ENCODE results near the gene PDCL2. TPM values are rescaled to one million over a fixed set of nuclear protein-coding genes. Genes with fewer than 3 reads are reported as not detected.

The PDCL2 gene
- total and polyA plus RNA-seq, 9 of the 15 experiments (the other 6 are each of a cell fraction or from before 2014, with no cell fraction given): 0.62 to 2.5 (median 1.2) TPM

GRCh38 chr4:55636656-55636999 is 44.6 kb upstream of the PDCL2 start (continued):
- TF ChIP-seq, protein P1, sequence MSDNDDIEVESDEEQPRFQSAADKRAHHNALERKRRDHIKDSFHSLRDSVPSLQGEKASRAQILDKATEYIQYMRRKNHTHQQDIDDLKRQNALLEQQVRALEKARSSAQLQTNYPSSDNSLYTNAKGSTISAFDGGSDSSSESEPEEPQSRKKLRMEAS (CRISPR knock-in tag; IDR thresholded peaks at IDR 0.05): no peak
- TF ChIP-seq, protein P2, sequence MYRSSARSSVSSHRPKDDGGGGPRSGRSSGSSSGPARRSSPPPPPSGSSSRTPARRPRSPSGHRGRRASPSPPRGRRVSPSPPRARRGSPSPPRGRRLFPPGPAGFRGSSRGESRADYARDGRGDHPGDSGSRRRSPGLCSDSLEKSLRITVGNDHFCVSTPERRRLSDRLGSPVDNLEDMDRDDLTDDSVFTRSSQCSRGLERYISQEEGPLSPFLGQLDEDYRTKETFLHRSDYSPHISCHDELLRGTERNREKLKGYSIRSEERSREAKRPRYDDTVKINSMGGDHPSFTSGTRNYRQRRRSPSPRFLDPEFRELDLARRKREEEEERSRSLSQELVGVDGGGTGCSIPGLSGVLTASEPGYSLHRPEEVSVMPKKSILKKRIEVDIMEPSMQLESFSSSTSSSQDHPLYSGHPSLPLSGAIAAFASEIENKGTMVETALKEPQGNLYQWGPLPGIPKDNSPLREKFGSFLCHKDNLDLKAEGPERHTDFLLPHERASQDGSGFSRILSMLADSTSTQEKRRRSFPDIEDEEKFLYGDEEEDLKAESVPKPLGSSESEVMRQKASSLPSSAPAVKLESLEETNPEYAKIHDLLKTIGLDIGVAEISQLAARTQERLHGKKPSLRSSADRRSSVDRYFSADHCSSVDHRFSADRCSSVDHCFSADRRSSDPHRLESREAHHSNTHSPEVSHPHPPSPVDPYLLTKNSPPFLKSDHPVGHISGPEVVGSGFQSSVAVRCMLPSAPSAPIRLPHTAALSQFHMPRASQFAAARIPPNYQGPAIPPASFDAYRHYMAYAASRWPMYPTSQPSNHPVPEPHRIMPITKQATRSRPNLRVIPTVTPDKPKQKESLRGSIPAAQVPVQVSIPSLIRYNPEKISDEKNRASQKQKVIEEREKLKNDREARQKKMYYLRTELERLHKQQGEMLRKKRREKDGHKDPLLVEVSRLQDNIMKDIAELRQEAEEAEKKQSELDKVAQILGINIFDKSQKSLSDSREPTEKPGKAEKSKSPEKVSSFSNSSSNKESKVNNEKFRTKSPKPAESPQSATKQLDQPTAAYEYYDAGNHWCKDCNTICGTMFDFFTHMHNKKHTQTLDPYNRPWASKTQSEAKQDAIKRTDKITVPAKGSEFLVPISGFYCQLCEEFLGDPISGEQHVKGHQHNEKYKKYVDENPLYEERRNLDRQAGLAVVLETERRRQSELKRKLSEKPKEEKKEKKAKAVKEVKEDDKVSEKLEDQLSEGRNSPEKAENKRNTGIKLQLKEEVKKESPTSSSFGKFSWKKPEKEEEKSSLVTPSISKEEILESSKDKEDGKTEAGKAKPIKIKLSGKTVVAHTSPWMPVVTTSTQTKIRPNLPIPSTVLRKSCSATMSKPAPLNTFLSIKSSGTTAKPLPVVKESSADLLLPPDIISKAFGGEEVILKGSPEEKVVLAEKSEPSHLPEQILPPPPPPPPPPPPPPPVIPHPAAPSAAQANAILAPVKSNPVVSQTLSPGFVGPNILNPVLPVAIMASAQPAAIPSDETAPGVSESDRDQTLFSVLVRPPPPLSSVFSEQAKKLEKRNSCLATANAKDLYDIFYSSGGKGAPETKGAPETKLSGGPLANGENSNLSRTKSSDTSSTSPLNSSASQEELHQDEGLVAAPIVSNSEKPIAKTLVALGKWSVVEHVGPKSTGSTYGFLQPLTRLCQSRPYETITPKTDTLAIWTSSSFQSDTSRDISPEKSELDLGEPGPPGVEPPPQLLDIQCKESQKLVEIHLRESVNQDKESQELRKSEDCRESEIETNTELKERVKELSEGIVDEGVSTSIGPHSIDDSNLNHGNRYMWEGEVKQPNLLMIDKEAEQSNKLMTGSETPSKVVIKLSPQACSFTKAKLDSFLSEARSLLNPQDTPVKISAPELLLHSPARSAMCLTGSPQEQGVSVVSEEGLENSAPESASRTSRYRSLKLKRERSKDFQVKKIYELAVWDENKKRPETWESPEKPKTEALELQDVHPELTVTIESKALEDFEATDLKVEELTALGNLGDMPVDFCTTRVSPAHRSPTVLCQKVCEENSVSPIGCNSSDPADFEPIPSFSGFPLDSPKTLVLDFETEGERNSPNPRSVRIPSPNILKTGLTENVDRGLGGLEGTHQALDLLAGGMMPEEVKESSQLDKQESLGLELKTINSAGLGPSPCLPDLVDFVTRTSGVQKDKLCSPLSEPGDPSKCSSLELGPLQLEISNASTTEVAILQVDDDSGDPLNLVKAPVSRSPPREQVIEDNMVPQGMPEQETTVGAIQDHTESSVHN (IDR thresholded peaks at IDR 0.05; ENCODE audit: borderline replicate concordance in 1 of 2, low read depth in 1 of 2): no peak
- TF ChIP-seq, protein P3, sequence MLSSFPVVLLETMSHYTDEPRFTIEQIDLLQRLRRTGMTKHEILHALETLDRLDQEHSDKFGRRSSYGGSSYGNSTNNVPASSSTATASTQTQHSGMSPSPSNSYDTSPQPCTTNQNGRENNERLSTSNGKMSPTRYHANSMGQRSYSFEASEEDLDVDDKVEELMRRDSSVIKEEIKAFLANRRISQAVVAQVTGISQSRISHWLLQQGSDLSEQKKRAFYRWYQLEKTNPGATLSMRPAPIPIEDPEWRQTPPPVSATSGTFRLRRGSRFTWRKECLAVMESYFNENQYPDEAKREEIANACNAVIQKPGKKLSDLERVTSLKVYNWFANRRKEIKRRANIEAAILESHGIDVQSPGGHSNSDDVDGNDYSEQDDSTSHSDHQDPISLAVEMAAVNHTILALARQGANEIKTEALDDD (IDR thresholded peaks at IDR 0.05): no peak
- no peak for TF ChIP-seq DDX20 (tag; IDR thresholded peaks at IDR 0.05; ENCODE audit: low read depth)
- TF ChIP-seq SREBF1 (IDR thresholded peaks at IDR 0.05; ENCODE audit: borderline replicate concordance, low read depth, low read length): no peak
- TF ChIP-seq, protein P4, sequence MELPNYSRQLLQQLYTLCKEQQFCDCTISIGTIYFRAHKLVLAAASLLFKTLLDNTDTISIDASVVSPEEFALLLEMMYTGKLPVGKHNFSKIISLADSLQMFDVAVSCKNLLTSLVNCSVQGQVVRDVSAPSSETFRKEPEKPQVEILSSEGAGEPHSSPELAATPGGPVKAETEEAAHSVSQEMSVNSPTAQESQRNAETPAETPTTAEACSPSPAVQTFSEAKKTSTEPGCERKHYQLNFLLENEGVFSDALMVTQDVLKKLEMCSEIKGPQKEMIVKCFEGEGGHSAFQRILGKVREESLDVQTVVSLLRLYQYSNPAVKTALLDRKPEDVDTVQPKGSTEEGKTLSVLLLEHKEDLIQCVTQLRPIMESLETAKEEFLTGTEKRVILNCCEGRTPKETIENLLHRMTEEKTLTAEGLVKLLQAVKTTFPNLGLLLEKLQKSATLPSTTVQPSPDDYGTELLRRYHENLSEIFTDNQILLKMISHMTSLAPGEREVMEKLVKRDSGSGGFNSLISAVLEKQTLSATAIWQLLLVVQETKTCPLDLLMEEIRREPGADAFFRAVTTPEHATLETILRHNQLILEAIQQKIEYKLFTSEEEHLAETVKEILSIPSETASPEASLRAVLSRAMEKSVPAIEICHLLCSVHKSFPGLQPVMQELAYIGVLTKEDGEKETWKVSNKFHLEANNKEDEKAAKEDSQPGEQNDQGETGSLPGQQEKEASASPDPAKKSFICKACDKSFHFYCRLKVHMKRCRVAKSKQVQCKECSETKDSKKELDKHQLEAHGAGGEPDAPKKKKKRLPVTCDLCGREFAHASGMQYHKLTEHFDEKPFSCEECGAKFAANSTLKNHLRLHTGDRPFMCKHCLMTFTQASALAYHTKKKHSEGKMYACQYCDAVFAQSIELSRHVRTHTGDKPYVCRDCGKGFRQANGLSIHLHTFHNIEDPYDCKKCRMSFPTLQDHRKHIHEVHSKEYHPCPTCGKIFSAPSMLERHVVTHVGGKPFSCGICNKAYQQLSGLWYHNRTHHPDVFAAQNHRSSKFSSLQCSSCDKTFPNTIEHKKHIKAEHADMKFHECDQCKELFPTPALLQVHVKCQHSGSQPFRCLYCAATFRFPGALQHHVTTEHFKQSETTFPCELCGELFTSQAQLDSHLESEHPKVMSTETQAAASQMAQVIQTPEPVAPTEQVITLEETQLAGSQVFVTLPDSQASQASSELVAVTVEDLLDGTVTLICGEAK (IDR thresholded peaks at IDR 0.05): peak; percentile 55
- TF ChIP-seq, protein P4 (CRISPR knock-in tag; IDR thresholded peaks at IDR 0.05): no peak

All from K562 (cell line).